Ectodermal cell (in vitro differentiated cells): ENCODE data around the gene PTPRQ. TPM values are rescaled to one million over a fixed set of nuclear protein-coding genes. Genes with fewer than 3 reads are reported as not detected.

Source experiments
- H3K27ac ChIP-seq: 2 replicates; pipeline ENCODE4 v1.7.0; 2013; ENCODE audit warnings: mild to moderate bottlenecking, low read depth, low read length; ENCODE audit not compliant: insufficient read depth, poor library complexity, severe bottlenecking
- H3K27me3 ChIP-seq: 2 replicates; pipeline ENCODE4 v1.7.0; 2013; ENCODE audit warnings: mild to moderate bottlenecking, low read length; ENCODE audit not compliant: insufficient read depth, control insufficient read depth, poor library complexity, severe bottlenecking
- H3K36me3 ChIP-seq: one replicate; pipeline ENCODE4 v1.7.0; 2013; ENCODE audit warnings: low read length; ENCODE audit not compliant: control insufficient read depth, insufficient read depth
- H3K4me1 ChIP-seq: one replicate; pipeline ENCODE4 v1.7.0; 2013; ENCODE audit warnings: low read length; ENCODE audit not compliant: control insufficient read depth, insufficient read depth
- H3K4me3 ChIP-seq: 2 replicates; pipeline ENCODE4 v1.7.0; 2013; ENCODE audit warnings: low read depth, low read length, control low read depth; ENCODE audit not compliant: insufficient read depth
- H3K9me3 ChIP-seq: 2 replicates; pipeline ENCODE4 v1.7.0; 2013; ENCODE audit warnings: mild to moderate bottlenecking, low read length, moderate library complexity; ENCODE audit not compliant: control insufficient read depth
- WGBS, 2 experiments: methylation state at CpG; one replicate each; pipeline ENCODE4 v1.1.7; 2013; ENCODE audit warnings: missing lambda C conversion rate in 2 of 2; 5-methylcytosine and 5-hydroxymethylcytosine counted together
- polyA plus RNA-seq, 4 experiments: library from polyadenylated mRNA; stranded (reverse); fragments of 50-300 nt; gene quantifications; one replicate each; pipeline ENCODE4 v1.2.3, GENCODE V29; 2013

PTPRQ gene, protein sequence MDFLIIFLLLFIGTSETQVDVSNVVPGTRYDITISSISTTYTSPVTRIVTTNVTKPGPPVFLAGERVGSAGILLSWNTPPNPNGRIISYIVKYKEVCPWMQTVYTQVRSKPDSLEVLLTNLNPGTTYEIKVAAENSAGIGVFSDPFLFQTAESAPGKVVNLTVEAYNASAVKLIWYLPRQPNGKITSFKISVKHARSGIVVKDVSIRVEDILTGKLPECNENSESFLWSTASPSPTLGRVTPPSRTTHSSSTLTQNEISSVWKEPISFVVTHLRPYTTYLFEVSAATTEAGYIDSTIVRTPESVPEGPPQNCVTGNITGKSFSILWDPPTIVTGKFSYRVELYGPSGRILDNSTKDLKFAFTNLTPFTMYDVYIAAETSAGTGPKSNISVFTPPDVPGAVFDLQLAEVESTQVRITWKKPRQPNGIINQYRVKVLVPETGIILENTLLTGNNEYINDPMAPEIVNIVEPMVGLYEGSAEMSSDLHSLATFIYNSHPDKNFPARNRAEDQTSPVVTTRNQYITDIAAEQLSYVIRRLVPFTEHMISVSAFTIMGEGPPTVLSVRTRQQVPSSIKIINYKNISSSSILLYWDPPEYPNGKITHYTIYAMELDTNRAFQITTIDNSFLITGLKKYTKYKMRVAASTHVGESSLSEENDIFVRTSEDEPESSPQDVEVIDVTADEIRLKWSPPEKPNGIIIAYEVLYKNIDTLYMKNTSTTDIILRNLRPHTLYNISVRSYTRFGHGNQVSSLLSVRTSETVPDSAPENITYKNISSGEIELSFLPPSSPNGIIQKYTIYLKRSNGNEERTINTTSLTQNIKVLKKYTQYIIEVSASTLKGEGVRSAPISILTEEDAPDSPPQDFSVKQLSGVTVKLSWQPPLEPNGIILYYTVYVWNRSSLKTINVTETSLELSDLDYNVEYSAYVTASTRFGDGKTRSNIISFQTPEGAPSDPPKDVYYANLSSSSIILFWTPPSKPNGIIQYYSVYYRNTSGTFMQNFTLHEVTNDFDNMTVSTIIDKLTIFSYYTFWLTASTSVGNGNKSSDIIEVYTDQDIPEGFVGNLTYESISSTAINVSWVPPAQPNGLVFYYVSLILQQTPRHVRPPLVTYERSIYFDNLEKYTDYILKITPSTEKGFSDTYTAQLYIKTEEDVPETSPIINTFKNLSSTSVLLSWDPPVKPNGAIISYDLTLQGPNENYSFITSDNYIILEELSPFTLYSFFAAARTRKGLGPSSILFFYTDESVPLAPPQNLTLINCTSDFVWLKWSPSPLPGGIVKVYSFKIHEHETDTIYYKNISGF (N-terminal part only)
- 0.26 TPM for polyA plus RNA-seq (2013, experiment 1 of 4)
- polyA plus RNA-seq (2013, experiment 2 of 4) = 0.11 TPM
- not detected for polyA plus RNA-seq (2013, experiment 3 of 4)
- polyA plus RNA-seq (2013, experiment 4 of 4) = 0.04 TPM

DNA sequence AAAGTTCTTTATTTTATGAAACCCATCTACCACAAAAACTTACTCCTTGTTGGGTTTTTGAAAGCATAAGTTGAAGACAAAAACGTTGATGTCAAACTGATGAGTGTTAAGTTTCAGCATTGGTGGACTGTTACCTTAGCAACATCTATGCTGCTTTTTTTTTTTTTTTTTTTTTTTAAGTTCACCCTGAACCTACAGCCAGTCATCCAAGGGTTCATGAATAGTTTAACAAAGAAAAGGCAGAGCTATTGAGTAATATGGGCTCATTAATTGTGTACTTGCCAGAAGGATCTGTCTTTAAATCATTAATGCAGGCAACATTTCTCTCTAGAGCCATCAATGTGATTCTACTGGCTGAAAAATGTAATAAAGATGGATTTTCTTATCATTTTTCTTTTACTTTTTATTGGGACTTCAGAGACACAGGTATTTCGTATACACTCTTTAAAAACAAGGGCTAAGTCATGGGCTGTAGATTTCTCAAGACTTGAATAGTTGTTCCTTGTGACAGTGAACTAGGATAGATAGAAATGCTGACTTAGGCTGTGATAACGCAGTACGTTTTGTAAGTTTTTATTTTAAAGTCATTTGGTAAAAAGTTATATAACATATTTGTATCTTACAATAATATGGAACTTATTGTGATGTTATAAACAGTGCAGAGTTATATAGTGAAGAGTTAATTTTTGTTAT is at the start of gene PTPRQ:
Gene PTPRQ, plus strand, starts transcription at position 262 of the 693 bp plus-strand sequence. Its CDS starts 111 bp downstream, at position 373.
- 77 to 100% methylated on average over 1 to 4 of the region's 4 CpGs for WGBS, 2 experiments
- H3K27ac ChIP-seq = no peak within 1 kb of the TSS
- no peaks in the 10 kb centered on the region for H3K4me1 ChIP-seq
- H3K36me3 ChIP-seq = no peaks in the 10 kb centered on the region
- no peak within 1 kb of the TSS for H3K4me3 ChIP-seq
- no peaks in the 10 kb centered on the region for H3K27me3 ChIP-seq
- H3K9me3 ChIP-seq = no peaks in the 10 kb centered on the region

DNA sequence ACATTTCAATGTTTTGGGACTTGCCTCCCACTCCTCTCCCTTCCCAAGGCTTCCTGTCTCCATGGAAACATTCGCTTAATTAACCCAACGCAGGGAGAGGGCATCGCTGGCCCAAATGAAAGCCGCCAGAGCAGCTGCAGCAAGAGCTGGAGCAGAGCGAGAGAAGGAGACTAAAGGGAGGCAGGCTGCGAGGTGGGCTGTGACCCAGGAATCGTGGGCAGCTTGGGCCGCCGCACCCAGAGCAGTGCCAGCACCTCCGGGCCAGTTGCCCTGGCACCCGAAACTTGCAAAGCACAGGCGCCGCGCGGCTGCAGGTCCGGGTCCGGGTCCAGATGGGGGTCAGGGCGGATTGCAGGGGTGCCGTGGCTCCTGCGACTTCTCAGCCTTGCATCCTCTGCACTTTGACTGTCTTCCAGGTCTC is 43.5 kb upstream of the PTPRQ start:
- H3K27ac ChIP-seq = no peak overlapping the region
- H3K4me1 ChIP-seq = no peaks in the 10 kb centered on the region
- no peaks in the 10 kb centered on the region for H3K36me3 ChIP-seq
- H3K9me3 ChIP-seq = no peaks in the 10 kb centered on the region
- H3K27me3 ChIP-seq = no peaks in the 10 kb centered on the region
- 92 to 93% methylated on average over 20 of the region's 20 CpGs for WGBS, 2 experiments
- H3K4me3 ChIP-seq = no peak overlapping the region

DNA sequence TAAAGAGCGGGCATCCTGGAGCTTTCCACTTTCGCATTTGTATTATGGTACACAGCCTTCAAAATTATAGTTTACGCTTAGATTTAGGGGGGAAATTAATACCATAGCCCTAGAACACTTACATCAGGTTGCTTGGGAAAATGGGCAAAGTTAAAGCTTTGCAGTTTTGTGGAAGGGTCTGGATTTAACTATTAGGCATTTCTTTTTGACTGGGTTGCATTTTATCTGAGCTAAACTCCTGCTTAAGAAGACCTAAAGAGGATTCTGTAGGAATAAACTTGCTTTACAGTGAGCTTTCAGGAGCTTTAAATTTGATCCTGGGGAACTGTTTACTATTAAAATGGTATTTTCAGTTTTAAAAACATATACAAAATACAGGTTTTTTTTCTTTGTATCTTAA is 42.8 kb upstream of the PTPRQ start:
- no peak overlapping the region for H3K27ac ChIP-seq
- no peaks in the 10 kb centered on the region for H3K27me3 ChIP-seq
- no peaks in the 10 kb centered on the region for H3K4me1 ChIP-seq
- WGBS, 2 experiments = 93 to 100% methylated on average over 1 to 3 of the region's 3 CpGs
- no peak overlapping the region for H3K4me3 ChIP-seq
- H3K9me3 ChIP-seq = no peaks in the 10 kb centered on the region
- no peaks in the 10 kb centered on the region for H3K36me3 ChIP-seq

DNA sequence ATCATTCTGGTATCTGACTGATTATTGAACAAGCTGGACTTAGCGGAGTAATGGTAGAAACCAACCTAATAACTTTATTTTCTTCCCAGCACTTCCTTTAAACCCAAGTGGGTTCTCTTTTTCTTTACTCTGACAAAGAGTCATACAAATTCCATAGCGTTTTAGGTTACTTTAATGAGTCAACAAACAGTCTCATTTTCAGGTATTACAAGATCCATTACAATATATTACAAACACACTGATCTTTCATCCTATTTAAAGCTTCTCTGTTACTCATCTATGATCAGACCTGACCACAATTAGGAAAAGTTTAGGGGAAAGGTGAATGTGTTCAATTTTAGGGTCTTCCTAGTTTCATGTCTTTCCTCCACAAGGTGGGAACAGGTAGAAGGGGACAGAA is 39.4 kb upstream of the PTPRQ start:
- Histone ChIP-seq H3K9me3 (no peaks in the 10 kb centered on the region), H3K4me1 (no peaks in the 10 kb centered on the region), H3K27ac (no peak overlapping the region), H3K36me3 (no peaks in the 10 kb centered on the region), H3K27me3 (no peaks in the 10 kb centered on the region), H3K4me3 (no peak overlapping the region)
- 79 to 85% methylated on average over 2 of the region's 2 CpGs for WGBS, 2 experiments

DNA sequence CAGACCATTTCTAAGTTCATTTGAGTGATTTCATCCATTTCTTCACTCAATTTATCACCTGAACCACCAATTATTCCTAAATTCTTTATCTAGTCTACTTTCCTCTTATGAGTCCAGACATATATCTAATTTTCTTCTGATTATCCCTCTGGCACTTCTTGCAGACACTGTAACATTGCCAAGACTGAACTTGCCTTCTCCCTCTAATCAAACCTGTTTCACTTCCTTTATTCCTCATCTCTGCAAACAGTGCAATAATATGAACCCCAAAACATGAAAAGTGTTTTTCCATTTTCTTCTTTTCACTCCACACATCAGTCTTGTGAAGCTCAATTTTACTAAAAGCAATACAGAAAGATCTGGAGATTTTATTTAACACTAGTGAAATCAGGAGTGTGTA is 37.8 kb upstream of the PTPRQ start:
- Histone ChIP-seq H3K4me1 (no peaks in the 10 kb centered on the region), H3K36me3 (no peaks in the 10 kb centered on the region), H3K9me3 (no peaks in the 10 kb centered on the region), H3K4me3 (no peak overlapping the region), H3K27me3 (no peaks in the 10 kb centered on the region), H3K27ac (no peak overlapping the region)

DNA sequence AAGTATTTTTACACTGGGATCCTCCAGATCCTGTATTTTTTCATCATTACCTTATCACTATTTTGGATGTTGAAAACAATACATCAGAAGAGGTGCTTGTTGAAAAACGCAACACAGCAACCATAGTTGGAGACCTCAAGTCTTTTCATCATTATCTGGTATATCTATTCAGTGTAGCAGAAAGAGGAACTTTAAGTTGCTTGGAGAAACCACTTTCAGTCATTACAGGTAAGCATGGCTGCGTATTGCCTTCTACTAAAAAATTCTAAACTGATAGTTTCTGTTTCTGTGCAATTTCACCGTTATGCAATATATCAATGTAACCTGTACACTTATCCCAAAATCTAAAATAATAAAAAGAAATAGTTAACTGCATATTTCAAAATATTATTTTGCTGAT is 32.2 kb upstream of the PTPRQ start:
- WGBS, 2 experiments = 86 to 100% methylated on average over 1 to 2 of the region's 3 CpGs
- no peak overlapping the region for H3K27ac ChIP-seq

DNA sequence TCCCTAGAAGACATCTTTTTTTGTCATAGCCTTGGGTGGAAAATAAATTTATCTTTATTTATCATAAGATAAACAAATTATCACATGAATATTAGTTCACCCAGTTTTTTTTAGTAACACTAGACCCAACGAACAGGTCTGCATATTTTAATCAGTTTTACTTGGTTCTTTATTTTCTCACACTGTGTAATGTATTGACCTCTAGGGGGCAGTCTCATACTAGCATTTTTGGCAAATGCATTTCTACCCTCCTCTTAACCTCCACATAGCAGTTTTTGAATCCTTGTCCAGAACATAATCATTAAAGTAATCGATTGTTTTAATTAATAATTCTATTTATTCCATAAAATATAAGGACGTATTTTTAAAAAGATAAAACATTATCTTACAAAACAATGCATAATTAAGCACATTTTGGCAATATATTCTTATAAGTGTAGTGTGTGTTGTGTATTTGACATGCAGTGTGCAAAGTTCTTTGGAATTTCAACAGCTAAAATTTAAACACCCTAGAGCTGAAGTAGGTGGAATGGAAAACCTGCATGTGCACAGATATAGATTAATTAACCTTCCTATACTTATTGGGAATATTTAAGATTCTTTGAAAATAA is 31.6 kb upstream of the PTPRQ start:
- Histone ChIP-seq H3K4me1 (no peaks in the 10 kb centered on the region), H3K27me3 (no peaks in the 10 kb centered on the region)

More for the DNA sequence above, 32.2 kb upstream of the PTPRQ start:
- Histone ChIP-seq H3K36me3 (no peaks in the 10 kb centered on the region), H3K4me1 (no peaks in the 10 kb centered on the region), H3K4me3 (no peak overlapping the region), H3K9me3 (no peaks in the 10 kb centered on the region), H3K27me3 (no peaks in the 10 kb centered on the region)

DNA sequence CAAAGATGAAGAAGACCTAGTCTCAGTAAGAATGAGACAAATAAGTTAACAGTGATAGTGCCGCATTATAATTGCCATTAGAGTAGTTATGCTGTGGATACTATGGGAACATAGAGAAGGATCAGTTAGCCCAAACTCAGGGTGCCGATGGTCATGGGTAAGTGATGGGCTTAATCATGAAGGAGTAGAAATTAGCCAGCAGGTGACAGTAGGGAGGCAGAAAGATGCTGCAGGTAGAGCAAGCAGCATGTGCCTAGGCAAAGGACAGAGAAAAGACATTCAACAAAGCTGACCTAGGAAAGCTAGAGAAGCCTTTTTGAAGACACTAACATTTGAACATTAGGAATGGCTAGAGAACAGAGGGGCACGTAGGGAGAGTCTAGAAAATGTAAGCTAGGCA is 30.6 kb upstream of the PTPRQ start:
- no peaks in the 10 kb centered on the region for H3K9me3 ChIP-seq
- WGBS, 2 experiments = 92 to 94% methylated on average over 2 to 3 of the region's 3 CpGs
- no peak overlapping the region for H3K4me3 ChIP-seq
- no peaks in the 10 kb centered on the region for H3K4me1 ChIP-seq
- no peaks in the 10 kb centered on the region for H3K27me3 ChIP-seq
- H3K36me3 ChIP-seq = no peaks in the 10 kb centered on the region
- H3K27ac ChIP-seq = no peak overlapping the region

More for the DNA sequence above, 31.6 kb upstream of the PTPRQ start:
- Histone ChIP-seq H3K27ac (no peak overlapping the region), H3K4me3 (no peak overlapping the region), H3K9me3 (no peaks in the 10 kb centered on the region), H3K36me3 (no peaks in the 10 kb centered on the region)
- 43 to 60% methylated on average over 1 of the region's 3 CpGs for WGBS, 2 experiments

DNA sequence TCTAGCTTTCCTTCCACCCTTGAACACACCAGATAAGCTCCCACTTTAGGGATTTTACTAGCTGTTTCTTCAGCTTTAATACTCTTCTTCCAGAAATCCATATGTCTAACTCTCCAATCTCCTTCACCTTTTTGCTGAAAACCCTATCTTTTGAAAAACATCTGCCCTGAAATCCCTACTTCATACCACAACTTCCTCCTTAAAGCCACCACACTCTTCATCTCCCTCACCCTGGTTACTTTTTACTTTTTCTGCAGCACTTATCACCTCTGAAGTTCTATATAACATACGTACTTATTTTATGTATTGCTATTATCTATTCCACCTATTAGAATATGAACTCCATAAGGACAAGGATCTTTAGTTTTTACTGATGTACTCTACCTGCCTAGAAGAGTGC is 28.6 kb upstream of the PTPRQ start:
- Histone ChIP-seq H3K27me3 (no peaks in the 10 kb centered on the region), H3K4me1 (no peaks in the 10 kb centered on the region)
- no CpG with 5 or more reads among the region's 1 CpG for WGBS, 2 experiments

More for the DNA sequence above, 28.6 kb upstream of the PTPRQ start:
- Histone ChIP-seq H3K4me3 (no peak overlapping the region), H3K9me3 (no peaks in the 10 kb centered on the region), H3K36me3 (no peaks in the 10 kb centered on the region), H3K27ac (no peak overlapping the region)
